Endothelial cell (in vitro differentiated cells): ENCODE measurements around the gene DPAGT1. TPM values are rescaled to one million over a fixed set of nuclear protein-coding genes. Genes with fewer than 3 reads are reported as not detected.

Experiments used
- DNase-seq: peaks from one replicate; pipeline ENCODE4 v3.0.0; 2021; ENCODE audit warnings: low spot score
- H3K27ac Mint-ChIP-seq: one replicate; pipeline ENCODE4 v1.8.0; 2021; ENCODE audit warnings: mixed read lengths, inconsistent platforms; ENCODE audit not compliant: unreplicated experiment
- H3K27me3 Mint-ChIP-seq: one replicate; pipeline ENCODE4 v1.8.0; 2021; ENCODE audit warnings: mild to moderate bottlenecking, moderate library complexity, mixed read lengths, inconsistent platforms; ENCODE audit not compliant: unreplicated experiment
- H3K36me3 Mint-ChIP-seq: one replicate; pipeline ENCODE4 v1.8.0; 2021; ENCODE audit warnings: mild to moderate bottlenecking, low read depth, mixed read lengths, inconsistent platforms; ENCODE audit not compliant: unreplicated experiment
- H3K4me1 Mint-ChIP-seq: one replicate; pipeline ENCODE4 v1.8.0; 2021; ENCODE audit warnings: mild to moderate bottlenecking, mixed read lengths, inconsistent platforms; ENCODE audit not compliant: unreplicated experiment
- H3K4me3 Mint-ChIP-seq: one replicate; pipeline ENCODE4 v1.8.0; 2021; ENCODE audit warnings: mild to moderate bottlenecking, mixed read lengths, inconsistent platforms; ENCODE audit not compliant: unreplicated experiment
- H3K9me3 Mint-ChIP-seq: one replicate; pipeline ENCODE4 v1.8.0; 2021; ENCODE audit warnings: mixed read lengths, inconsistent platforms; ENCODE audit not compliant: unreplicated experiment
- CTCF ChIP-seq: fragments of 200-600 bp; sonication (generic); IDR thresholded peaks from one replicate; pipeline ENCODE4 v1.5.0; 2021; ENCODE audit warnings: antibody characterized with exemption; ENCODE audit not compliant: unreplicated experiment
- total RNA-seq: library from RNA; stranded (reverse); fragmentation: NEBNext Ultra II Directional; extraction: Animal tissue kit (Norgen Biotek cat#: 25700); gene quantifications from one replicate; pipeline ENCODE4 v1.2.1, GENCODE V29; 2021; ENCODE audit not compliant: unreplicated experiment

Gene DPAGT1
- total RNA-seq, 1 donor from 2014 or later, result 53.2 TPM

DNA sequence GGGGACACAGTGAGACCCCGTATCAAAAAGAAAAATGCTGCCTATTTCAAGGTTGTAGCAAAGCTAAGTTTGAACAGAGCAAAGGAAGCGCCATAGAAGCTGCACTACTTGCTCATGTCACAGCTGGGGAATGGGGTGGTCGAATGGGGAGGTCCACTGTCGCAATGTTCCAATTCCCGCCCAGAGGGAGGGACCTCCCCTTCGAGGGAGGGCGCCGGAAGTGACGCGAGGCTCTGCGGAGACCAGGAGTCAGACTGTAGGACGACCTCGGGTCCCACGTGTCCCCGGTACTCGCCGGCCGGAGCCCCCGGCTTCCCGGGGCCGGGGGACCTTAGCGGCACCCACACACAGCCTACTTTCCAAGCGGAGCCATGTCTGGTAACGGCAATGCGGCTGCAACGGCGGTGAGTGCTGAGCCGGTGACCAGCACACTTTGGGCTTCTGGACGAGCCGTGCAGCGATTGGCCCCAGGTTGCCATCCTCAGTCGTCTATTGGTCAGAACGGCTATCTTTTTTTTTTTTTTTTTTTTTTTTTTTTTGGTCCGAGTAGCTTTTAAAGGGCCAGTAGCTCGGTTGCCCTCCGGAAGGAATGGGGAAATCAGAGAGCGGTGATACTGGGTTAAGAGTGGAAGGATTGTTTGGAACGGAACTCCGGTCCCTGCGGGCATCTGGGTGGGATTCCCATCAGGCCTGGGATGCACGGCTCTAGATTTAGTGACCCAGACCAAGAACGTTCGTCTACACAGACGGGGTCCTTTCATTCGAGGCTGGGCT, 16.8 kb downstream of the DPAGT1 start, which contains the start of gene HMBS:
HMBS (plus strand) TSS at position 219 of the 774 bp plus-strand sequence; CDS start at position 372, 153 bp downstream.
- Mint-ChIP-seq H3K4me1 (peaks cover 5% of the 10 kb centered on the region), H3K27ac (peak within 1 kb of the TSS; percentile 90), H3K27me3 (peaks cover 6% of the 10 kb centered on the region), H3K4me3 (peak within 1 kb of the TSS; percentile 96), H3K9me3 (no peaks in the 10 kb centered on the region), H3K36me3 (peaks cover 30% of the 10 kb centered on the region)
- DNase-seq, result peak; percentile 85
- no peak for TF ChIP-seq CTCF

- TF ChIP-seq CTCF, result no peak
- no peaks in the 10 kb centered on the region for H3K9me3 Mint-ChIP-seq
- no peak overlapping the region for H3K4me3 Mint-ChIP-seq
- peaks cover 5% of the 10 kb centered on the region for H3K4me1 Mint-ChIP-seq
- peaks cover 51% of the 10 kb centered on the region for H3K36me3 Mint-ChIP-seq
- no peak overlapping the region for H3K27ac Mint-ChIP-seq
- DNase-seq, result no peak
- H3K27me3 Mint-ChIP-seq, result peaks cover 4% of the 10 kb centered on the region
Observed at GRCh38 chr11:119081682-119082260, 19.9 kb downstream of the DPAGT1 start.

DNA sequence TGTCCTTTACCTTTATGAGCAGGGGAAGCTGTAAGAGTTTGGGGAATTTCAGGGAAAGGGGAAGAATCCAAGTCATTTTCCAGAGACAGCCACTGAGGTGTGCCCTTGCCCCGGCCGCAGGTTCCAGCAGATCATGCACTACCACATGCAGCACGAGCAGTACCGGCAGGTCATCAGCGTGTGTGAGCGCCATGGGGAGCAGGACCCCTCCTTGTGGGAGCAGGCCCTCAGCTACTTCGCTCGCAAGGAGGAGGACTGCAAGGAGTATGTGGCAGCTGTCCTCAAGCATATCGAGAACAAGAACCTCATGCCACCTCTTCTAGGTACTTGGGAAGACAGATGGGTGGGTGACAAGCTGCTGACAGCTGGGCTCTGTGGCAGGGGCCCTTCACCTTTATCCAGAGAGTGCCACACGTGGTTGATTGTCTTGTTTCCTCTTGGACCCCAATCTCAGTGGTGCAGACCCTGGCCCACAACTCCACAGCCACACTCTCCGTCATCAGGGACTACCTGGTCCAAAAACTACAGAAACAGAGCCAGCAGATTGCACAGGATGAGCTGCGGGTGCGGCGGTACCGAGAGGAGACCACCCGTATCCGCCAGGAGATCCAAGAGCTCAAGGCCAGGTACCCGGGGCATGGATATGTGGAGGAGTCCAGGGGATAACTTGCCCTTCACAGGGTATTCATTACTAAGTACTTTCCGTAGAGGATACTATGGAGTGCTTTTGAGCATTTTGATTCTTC, 22.8 kb downstream of the DPAGT1 start:
- H3K27me3 Mint-ChIP-seq, result peaks cover 5% of the 10 kb centered on the region
- H3K36me3 Mint-ChIP-seq, result peaks cover 54% of the 10 kb centered on the region
- no peak overlapping the region for H3K27ac Mint-ChIP-seq
- H3K4me3 Mint-ChIP-seq, result no peak overlapping the region
- no peaks in the 10 kb centered on the region for H3K9me3 Mint-ChIP-seq
- DNase-seq, result no peak
- TF ChIP-seq CTCF, result no peak
- no peaks in the 10 kb centered on the region for H3K4me1 Mint-ChIP-seq

DNA sequence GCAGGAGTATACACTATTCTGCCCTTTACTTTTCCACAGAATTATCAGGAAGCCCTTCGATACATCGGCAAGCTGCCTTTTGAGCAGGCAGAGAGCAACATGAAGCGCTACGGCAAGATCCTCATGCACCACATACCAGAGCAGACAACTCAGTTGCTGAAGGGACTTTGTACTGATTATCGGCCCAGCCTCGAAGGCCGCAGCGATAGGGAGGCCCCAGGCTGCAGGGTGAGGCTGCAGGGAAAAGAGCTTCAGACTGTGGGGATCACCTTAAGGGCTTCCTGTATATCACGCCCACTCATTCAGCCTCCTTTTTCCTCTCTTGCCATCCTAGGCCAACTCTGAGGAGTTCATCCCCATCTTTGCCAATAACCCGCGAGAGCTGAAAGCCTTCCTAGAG, 23.8 kb downstream of the DPAGT1 start:
- Mint-ChIP-seq H3K4me3 (peak overlapping the region; percentile 65), H3K36me3 (peaks cover 61% of the 10 kb centered on the region), H3K9me3 (no peaks in the 10 kb centered on the region), H3K27me3 (peaks cover 5% of the 10 kb centered on the region), H3K27ac (no peak overlapping the region), H3K4me1 (no peaks in the 10 kb centered on the region)
- no peak for DNase-seq
- TF ChIP-seq CTCF, result no peak
